GM18867 (cell line): ENCODE data around the gene NUPR1.
"Not testable (repeated sequence)": the region's sequence is repeated elsewhere in the genome, so short reads cannot be mapped to it uniquely, and the experiment has no call there.

Experiments
- ATAC-seq: cut with Tn5 transposase; IDR thresholded peaks from one replicate; pipeline ENCODE4 v1.9.1; 2021; ENCODE audit warnings: mild to moderate bottlenecking, moderate library complexity; ENCODE audit not compliant: unreplicated experiment

Gene NUPR1, protein sequence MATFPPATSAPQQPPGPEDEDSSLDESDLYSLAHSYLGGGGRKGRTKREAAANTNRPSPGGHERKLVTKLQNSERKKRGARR

DNA sequence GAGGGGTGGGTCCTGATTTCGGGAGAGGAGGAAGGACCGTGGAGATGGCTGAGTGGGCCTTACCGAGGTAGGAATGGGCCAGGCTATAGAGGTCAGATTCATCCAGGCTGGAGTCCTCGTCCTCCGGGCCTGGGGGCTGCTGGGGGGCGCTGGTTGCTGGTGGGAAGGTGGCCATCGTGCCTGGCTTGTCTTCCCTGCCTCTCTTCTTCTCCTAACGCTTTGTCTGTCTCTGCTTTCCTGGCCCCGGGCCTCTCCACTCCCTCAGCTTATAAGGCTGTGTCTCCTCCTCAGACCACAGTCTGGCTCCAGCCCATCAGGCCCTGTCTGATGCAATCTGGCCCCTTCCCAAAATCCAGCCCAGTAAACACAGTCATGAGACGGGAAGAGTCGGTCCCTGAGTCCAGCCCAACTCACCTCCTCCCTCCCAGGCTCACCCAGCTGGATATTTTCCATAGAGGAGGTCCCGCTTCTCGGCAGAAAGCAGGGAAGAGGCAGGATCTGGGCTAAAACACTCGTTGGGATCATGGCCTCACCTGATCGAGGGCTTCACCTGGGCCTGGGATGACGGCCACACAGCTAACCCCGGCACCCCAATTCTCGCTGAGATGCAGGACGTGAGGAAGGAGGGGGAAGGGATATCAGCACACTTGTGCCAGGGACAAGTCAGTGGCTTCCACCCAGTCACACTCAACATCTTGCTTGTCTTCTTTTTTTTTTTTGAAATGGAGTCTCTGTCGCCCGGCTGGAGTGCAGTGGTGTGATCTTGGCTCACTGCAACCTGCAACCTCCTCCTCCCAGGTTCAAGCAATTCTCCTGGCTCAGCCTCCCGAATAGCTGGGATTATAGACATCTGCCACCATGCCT is at the start of gene NUPR1:
NUPR1 (minus strand) TSS at position 242 of the 864 bp plus-strand sequence; CDS start at position 175, 67 bp downstream.
- ATAC-seq: no peak

DNA sequence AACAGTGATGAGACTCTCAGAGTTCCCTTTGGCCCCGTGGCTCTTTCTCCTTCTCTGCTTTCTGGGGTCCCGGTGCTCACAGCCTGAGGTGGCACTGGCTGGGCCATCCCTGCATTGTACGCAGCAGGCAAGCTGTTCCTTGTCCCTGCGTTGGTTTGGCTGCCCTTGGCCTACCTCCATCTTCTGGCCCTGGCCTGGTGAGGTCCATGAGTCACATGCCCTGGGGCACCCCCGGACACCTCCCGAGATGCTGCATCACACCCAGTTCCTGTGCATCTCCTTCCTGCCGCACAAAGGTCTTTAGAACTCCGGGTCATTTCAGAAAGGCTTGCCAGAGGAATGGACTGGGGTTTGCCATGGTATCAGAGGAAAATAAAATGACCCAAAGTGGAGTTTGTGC is 48.6 kb upstream of the NUPR1 start:
- ATAC-seq: no peak

DNA sequence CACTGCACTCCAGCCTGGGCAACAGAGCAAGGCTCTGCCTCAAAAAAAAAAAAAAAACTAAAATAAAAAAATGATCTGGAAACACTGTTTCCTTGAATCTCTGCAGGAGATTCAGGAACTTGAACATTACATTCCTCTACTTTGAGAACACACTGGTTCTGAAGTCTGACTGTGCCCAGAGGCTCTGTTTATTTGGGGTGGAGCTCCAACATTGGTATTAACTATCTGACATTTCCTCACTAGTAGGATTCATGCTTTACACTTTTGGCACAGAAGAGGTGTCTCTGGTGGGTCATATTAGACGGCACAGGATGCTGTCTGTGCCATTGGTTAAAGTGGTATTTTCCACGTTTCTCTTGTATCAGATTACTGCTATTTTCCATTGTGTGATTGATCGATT is 47.7 kb upstream of the NUPR1 start:
- ATAC-seq: no peak

DNA sequence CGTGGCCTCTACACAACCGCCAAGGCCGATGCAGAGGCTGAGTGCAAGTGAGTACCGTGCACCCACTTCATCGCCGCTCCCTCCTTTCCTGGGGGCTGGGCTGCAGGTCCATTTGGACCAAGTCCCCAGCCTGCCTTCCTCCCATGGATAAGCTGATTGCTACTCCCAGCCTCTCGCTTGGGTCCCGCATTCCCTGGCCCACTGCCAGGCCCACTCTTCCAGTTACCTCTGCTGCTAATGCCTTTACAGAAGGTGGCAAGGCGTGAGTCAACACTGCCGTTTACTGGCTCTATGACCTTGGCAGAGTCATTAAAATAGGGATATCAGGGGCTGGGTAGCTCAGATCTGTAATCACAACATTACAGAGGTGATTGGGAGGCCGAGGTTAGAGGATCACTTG is 46.9 kb upstream of the NUPR1 start:
- ATAC-seq: no peak

DNA sequence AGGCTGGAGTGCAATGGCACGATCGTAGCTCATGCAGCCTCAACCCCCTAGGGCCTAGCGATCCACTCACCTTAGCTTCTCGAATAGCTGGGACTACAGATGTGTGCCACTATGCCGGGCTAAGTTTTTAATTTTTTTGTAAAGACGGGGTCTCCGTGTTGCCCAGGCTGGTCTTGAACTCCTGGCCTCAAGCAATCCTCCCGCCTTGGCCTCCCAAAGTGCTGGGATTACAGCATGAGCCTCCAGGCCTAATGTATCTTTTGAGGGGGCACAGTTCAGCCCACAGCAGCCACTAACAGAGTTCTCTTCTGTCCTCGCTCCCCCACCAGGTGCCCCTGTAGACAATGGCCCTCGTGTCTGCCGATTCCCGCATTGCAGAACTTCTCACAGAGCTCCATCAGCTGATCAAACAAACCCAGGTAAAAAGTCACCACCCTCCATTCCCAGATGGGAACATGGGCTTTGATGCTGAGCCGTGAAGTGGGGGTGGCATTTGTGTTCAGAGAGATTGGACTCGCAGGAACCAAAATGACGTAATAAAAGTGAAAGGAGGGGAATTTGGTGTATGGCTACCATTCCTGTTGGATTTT is 42.0 kb upstream of the NUPR1 start:
- ATAC-seq: no peak

DNA sequence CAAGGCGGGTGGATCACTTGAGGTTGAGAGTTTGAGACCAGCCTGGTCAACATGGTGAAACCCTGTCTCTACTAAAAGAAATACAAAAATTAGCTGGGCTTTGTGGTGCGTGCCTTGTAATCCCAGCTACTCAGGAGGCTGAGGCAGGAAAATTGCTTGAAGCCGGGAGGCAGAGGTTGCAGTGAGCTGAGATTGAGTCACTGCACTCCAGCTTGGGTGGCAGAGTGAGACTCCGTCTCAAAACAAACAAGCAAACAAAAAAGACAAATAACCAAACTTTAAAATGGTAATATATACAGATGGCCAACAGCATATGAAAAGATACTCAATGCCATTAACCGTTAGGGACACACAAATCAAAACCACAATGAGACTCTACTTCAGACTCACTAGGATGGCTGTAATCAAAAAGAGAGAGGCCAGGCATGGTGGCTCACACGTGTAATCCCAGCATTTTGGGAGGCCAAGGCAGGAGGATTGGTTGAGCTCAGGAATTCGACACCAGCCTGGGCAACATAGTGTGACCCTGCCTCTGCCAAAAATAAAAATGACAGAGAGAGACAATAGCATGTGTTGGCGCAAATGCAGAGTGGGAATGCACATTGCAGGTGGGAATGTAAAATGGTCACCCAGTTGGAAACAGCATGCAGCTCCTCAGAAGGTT is 36.8 kb upstream of the NUPR1 start:
- no peak for ATAC-seq

DNA sequence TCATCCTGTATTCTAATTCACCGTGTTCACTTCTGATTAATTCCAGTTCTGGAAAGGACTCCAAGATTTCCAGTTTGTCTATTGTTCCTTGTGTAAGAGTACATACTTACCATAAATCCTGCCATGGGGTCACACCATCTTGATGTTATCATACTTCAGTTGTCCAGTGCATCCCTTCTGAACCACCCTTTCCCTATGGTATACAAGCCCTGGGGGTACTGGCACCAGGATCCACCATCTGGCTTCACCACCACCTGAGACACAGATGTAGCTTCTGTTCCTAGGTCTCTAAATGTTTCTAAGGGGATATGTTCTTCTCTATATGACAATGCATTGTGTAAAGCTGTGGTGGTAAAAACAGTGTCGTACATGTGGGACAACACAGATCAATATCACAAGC is 36.2 kb upstream of the NUPR1 start:
- ATAC-seq: no peak

DNA sequence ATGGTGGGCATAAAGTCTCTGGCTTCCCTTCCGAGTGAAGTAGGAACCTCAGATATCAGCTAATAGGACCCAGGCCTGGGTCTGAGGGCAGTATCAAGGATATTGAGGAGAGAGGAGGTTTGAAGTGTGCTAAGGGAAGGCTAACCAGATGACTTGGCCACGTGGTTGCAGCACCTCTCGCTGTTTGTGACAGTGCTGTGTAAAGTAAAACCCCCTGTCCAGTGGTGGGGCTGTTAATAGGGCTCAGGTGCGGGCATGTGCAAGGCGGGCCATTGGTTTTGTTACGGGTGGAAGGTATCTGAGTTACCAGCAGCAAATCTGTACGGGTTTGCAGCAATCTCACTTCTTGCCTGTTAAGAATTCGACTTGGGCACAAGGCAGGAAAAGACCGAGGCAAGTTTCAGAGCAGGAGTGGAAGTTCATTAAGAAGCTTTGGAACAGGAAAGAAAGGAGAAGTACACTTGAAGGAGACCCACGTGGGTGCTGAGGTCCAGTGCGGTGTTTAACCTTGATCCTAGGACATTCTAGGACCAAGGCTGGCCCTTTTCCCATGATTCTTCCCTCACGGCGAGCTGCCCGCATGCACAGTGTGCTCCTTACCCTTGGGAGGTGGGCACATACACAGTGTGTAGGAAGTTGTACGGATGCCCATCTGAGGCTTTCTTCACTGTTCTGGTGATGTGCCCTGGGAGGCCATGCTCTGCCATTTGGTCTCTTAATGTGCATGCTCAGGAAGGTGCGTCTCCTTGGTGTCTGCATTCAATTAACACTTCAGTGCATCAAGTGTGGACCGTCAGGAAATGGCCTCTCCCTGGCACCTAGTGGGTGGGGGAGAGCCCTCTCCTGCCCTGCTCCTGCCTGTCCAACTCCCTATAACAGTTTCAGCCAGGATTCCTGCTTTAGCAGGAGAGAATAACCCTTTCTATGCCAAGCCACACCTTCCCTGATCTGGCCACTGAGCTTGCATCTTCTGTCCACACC is 35.3 kb upstream of the NUPR1 start:
- ATAC-seq: no peak

DNA sequence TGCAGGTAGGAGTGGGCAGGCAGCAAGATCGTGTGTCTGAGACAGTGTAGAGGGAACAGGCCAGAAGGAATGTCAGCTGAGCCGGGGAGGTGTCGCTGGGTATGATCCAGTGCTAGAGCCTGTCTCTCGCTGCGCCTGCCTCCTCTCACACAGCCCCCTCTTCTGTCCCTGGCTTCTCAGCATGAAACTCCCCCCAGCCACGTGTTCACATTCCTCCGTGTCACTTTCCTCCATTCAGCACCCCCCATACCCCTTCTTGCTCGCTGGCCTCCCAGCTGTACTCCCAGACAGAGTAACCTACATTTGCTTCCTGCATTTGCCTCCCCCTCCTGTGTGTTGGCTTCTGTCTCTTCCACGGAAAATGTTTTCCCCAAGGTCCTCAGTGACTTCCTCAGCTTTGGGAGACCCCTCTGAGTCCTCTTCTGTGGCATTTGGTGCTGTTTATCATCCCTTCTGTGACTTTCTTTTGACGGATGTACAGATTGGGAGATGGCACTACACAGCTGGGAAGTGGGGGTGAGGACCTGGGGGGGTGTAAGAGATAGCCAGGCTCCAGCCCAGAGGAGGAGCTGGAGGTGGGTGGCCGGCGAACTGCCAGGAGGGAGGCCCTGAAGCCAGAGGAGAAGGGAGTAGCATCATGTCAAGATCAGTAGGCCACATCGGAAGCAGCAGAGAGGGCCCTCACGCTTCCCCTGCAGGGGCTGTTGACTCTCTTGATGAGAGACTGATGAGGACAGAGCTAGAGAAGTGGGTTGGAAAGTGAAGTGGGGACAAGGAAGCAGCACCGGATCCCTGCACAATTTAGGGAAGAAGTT is 34.1 kb upstream of the NUPR1 start:
- ATAC-seq: no peak

DNA sequence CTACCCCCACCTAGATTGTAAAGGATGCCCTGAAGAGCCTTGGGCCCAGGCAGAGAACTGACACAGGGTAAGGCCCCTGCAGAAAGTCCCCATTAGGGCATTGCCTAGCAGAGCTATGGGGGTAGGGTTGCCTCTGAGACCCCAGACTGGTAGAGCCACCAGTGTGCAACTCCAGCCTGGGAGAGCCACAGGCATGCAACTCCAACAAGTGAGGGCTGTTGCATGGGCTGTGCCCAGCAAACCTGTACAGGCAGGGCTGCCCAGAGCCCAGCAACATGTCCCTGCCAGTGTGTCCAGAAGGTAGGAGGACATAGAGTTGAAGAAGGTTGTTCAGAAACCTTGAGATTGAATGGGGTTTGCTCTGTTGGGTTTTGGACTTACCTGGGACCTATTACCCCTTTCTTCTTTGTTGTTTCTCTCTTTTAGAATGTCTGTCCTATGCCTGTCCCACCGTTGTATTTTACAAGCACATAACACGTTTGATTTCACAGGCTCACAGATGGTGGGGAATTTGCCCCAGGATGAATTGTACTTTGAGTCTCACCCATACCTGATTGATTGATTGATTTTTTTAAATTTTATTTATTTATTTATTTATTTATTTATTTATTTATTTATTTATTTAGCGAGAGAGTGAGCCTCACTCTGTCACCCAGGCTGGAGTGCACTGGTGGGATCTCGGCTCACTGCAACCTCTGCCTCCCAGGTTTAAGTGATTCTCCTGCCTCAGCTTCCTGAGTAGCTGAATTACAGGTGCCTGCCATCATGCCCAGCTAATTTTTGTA is 31.4 kb upstream of the NUPR1 start:
- no peak for ATAC-seq

DNA sequence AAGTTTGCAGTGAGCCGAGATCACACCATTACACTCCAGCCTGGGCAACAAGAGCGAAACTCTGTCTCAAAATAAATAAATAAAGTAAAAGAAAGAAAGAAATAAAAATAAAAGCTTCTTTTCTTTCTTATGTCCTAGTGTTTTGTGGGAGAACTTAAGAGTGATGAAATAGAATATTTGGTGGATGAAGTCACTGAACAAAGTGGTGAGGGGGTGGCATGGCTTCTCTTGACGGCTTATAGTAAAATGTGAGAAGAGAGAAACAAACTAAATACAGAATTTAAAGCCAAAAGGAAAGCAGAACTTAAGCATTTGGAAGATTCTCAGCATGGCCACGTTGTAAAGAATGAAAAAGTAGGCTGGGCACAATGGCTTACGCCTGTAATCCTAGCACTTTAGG is 30.2 kb upstream of the NUPR1 start:
- no peak for ATAC-seq

DNA sequence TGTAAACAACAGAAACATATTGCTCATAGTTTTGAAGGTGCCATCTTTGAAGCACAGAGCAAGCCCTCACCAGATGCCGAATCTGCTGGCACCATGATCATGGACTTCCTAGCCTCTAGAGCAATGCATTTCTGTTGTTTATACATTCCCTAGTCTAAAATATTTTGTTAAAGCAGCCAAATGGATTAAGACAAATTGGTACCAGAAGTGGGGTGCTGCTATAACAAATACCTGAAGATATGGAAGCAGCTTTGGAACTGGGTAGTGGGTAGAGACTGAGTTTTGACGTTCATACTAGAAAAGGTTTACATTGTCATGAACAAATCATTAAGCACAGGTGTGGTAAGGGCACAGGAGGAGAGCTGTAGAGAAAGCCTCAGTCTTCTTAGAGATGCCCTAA is 28.5 kb upstream of the NUPR1 start:
- ATAC-seq: no peak

DNA sequence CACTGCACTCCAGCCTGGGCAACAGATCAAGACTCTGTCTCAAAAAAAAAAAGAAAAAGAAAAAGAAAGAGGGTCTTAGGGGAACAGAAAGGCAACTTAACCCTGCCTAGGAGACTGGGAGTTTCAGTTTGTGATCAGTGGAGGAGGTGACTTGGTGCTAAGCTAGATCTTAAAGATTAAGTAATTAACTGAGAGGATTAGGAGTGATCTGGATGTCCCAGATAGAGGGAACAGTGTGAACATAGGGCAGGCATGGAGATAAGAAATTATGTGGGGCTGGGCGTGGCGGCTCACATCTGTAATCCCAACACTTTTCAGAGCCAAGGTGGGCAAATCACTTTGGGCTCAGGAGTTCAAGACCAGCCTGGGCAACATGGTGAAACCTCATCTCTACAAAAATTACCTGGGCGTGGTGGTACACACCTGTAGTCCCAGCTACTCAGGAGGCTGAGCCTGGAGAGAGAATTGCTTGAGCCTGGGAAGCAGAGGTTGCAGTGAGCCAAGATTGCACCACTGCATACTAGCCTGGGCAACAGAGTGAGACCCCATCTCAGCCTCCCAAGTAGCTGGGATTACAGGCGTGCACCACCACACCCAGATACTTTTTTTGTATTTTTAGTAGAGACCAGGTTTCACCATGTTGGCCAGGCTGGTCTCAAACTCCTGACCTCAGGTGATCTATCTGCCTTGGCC is 27.6 kb upstream of the NUPR1 start:
- ATAC-seq: not testable (repeated sequence)

DNA sequence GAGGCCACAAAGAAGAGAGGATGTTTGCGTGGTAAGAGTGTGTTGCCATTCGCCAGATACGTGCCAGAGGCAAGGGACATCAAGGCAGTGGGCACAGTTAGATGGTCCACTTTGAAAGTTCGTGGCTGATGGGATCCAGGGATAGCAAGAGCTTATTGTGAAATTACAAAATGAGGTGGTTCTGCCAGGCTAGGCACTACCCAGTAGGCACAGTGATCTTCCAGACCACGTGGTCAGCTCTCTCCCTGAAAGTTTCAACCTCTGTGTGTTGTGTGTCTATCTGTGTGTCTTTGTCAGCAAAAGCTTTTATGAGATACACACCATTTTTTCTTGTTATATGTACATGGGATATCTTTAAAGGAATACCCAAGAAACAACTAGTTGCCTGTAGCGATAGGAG is 24.4 kb upstream of the NUPR1 start:
- no peak for ATAC-seq

DNA sequence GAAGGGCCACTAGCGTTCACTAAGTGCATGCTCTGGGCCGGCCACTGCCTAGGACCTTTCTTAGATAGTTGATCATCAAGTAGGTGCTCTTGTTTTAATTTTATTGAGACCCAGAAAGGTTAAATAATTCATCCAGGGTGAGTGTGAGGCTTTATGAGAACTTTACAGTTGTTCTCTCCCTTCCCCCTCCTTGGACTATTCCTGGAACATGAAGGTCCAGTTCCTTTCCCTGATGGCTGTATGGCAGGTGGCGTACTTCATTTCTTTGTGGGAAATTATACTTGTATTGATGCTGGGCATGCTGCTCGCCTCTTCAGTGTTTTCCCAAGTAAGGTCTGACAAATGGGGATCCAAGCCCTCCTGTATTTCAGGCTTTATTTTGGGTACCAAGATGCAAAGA is 23.4 kb upstream of the NUPR1 start:
- no peak for ATAC-seq

DNA sequence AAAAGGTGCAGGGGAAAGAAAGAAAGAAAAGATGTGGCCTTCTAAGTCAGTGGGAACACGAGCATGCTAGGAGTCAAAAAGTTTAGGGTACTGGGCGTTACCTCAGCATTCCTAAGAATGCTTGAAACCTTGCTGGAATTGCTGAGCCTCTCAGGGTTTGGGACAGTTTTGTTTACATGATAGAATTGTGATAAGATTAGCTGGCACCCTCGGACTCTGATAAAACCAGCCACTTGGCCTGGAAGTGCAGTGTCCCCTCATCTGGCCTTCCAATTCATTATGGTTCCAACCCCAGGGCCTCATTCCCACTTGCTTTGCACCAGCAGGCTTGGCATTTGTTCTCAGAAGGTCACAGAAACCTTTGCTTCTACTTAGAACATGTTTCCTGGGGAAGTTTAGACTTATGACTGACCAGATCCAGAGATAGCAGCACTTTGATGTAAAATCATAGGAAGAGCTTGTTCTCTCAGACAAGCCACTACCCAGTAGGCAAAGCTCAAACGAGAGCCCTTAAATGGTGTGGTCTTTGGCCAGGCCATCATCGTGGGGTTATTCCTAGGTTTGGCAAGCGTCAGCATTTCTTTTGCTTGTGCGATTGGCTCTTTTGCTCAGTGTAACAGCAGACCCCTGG is 22.9 kb upstream of the NUPR1 start:
- ATAC-seq: no peak

DNA sequence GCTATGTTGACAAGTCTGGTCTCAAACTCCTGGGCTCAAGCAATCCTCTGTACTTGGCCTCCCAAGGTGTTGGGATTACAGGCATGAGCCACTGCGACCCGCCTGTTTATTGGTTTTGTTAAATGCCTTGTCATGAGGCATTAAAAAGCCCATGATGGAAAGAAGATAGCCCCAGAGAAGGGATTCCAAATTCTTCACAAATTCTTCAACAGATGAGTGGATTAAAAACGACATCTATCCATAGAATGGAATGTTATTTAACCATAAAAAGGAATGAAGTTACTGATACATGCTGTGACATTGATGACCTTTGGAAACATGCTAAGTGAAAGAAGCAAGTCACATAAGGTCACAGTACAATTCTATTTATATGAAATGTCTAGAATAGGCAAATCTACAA is 19.7 kb upstream of the NUPR1 start:
- no peak for ATAC-seq

DNA sequence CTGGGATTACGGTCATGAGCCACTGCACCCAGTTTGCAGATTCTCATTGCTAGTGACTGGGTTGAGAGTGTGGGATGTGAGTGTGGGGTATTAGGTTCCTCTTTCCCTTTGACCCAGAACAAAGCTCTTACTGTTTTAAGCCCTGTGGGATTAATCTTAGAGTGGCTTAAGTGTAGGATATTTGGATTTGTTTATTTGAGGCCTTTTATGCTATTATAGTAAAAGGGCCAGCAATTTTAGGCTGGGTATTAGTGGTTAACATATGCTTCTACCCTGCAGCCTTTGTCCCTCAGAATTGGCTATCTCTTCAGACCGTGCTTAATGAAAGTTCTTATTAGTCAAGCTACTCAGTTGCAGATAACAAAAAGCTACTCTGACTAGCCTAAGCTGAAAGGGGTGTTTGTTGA is 18.1 kb upstream of the NUPR1 start:
- ATAC-seq: no peak
